Ovary (tissue), 3 donors: ENCODE measurements around the gene UBE2L5.

ENCODE experiments used
- EP300 ChIP-seq: sonication (generic); formaldehyde crosslinking; IDR thresholded peaks from one replicate; pipeline ENCODE4 v1.6.1; 2017; ENCODE audit warnings: antibody characterized with exemption
- TF ChIP-seq, protein P1 (sequence below), 3 donors: fragments of 450-650 bp in 2 of 3; fragments of 200-600 bp in 1 of 3; IDR thresholded peaks; one replicate each; pipeline versions ENCODE4 v1.5.1 to v1.8.0; 2016 to 2022; ENCODE audit warnings: antibody characterized with exemption in 3 of 3, mild to moderate bottlenecking in 1 of 3
- donor health status: DM: no; HTN: no; CAD: no.

DNA sequence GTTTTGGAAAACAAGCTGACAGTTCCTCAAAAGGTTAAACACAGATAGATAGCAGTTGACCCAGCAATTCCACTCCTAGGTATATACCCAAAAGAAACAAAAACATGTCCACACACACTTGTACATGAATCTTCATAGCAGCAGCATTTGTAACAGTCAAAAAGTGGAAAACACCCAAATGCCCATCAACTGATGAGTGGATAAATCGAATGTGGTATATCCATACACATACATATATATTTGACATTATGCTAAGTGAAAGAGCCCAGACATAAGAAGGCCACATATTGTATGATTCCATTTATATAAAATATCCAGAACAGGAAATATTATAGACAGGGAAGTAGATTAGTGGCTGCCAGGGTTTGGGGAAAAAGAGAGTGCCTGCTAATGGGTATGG is 51.4 kb downstream of the UBE2L5 start:
- TF ChIP-seq, protein P1, sequence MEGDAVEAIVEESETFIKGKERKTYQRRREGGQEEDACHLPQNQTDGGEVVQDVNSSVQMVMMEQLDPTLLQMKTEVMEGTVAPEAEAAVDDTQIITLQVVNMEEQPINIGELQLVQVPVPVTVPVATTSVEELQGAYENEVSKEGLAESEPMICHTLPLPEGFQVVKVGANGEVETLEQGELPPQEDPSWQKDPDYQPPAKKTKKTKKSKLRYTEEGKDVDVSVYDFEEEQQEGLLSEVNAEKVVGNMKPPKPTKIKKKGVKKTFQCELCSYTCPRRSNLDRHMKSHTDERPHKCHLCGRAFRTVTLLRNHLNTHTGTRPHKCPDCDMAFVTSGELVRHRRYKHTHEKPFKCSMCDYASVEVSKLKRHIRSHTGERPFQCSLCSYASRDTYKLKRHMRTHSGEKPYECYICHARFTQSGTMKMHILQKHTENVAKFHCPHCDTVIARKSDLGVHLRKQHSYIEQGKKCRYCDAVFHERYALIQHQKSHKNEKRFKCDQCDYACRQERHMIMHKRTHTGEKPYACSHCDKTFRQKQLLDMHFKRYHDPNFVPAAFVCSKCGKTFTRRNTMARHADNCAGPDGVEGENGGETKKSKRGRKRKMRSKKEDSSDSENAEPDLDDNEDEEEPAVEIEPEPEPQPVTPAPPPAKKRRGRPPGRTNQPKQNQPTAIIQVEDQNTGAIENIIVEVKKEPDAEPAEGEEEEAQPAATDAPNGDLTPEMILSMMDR (IDR thresholded peaks at IDR 0.05), result no peak
- no peak for TF ChIP-seq EP300
